ENCODE data around the gene HIVEP3. TPM values are rescaled to one million over a fixed set of nuclear protein-coding genes. Genes with fewer than 3 reads are reported as not detected.
A peak's percentile ranks its signal among the peaks of the same experiment; 100 is the strongest.

The HIVEP3 gene
- total RNA-seq, 4 donors from 2014 or later, result 4.6 to 8.3 (median 6.5) TPM

DNA sequence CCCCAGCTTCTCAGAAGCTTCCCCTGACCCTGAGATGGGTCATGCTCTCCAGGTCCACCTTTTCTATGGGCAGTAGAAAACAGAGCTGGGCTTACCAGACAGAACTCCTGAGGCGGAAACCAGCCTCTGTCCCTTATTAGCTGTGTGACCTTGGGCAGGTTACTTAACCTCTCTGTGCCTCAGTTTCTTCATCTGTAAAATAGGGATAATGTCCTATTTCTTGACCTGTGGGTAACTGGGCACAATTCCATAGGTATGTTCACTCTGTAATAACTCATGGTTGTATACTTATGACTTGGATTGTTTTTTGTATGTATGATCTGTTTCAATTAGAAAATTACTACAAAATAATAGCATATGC lies 377.1 kb downstream of the HIVEP3 start:
- DNase-seq, result no peak
- Histone ChIP-seq H3K27me3 (no peaks in the 10 kb centered on the region), H3K9me3 (no peaks in the 10 kb centered on the region), H3K27ac (no peak overlapping the region), H3K36me3 (no peaks in the 10 kb centered on the region), H3K4me3 (no peak overlapping the region), H3K4me1 (peaks cover 0 to 18% (median 2%) of the 10 kb centered on the region in 4 donors)
- TF ChIP-seq, protein P1, sequence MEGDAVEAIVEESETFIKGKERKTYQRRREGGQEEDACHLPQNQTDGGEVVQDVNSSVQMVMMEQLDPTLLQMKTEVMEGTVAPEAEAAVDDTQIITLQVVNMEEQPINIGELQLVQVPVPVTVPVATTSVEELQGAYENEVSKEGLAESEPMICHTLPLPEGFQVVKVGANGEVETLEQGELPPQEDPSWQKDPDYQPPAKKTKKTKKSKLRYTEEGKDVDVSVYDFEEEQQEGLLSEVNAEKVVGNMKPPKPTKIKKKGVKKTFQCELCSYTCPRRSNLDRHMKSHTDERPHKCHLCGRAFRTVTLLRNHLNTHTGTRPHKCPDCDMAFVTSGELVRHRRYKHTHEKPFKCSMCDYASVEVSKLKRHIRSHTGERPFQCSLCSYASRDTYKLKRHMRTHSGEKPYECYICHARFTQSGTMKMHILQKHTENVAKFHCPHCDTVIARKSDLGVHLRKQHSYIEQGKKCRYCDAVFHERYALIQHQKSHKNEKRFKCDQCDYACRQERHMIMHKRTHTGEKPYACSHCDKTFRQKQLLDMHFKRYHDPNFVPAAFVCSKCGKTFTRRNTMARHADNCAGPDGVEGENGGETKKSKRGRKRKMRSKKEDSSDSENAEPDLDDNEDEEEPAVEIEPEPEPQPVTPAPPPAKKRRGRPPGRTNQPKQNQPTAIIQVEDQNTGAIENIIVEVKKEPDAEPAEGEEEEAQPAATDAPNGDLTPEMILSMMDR (IDR thresholded peaks at IDR 0.05), result no peak
- no peak for TF ChIP-seq POLR2A (IDR thresholded peaks at IDR 0.05)

DNA sequence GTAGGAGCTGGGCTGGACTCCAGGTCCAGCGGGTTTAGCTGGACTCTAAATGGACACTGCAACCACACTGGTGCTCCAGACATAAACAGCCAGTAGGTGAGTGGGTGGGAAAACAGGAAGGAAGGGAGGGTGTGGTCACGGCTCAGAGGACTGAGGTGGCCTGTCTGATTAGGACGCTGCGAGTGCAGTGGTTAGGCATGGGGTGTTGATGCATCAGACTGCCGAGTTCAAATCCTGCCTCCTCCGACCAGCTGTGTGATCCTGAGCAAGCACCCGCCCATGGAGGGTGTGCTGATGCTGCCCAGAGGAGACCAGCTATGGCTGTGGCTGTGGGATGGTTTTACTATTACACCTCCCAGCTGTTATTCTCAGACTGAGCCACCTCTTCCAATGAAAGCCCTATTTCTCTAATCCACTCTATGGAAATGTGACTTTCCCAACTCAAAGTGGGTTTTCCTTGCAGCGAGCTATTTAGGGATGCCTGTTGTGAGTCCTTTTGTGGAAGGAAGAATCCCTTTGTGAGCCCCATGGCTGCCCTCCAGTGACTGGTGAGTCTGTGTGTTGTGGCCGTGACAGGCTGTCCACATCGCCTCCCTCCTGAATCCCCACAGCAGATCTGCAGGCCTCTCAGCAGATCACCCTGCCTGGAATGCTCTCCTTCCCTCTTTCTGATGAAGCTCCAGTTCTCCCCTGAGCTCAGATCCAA lies 377.7 kb downstream of the HIVEP3 start:
- Histone ChIP-seq H3K9me3 (no peaks in the 10 kb centered on the region), H3K27ac (no peak overlapping the region), H3K4me3 (no peak overlapping the region), H3K36me3 (no peaks in the 10 kb centered on the region), H3K4me1 (peaks cover 0 to 18% (median 2%) of the 10 kb centered on the region in 4 donors), H3K27me3 (no peaks in the 10 kb centered on the region)
- no peak for TF ChIP-seq POLR2A (IDR thresholded peaks at IDR 0.05)
- TF ChIP-seq, protein P1 (IDR thresholded peaks at IDR 0.05), result no peak
- DNase-seq, result peak in 1 of 3 donors; percentile 48

DNA sequence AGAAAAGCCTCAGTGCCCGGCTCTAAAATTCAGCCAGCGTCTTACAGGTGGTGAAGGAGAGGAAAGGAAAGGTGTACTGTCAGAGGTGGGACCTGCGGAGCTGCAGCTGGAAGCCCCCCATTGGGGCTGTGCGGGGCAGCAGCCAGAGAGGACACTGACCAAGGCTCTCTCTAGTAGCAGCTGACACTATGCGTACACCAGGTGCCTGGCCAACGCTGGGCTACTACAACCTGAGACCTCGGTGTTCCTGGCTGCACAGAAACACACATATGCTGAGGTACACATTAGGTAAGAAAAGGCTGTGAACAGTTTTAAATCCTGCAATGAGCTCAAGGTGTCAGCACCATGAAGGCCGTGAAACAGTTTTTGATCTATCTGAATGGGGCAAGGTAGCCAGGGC lies 378.7 kb downstream of the HIVEP3 start:
- DNase-seq, result no peak
- H3K4me3 ChIP-seq, result no peak overlapping the region
- TF ChIP-seq, protein P1 (IDR thresholded peaks at IDR 0.05), result no peak
- TF ChIP-seq POLR2A (IDR thresholded peaks at IDR 0.05), result no peak

GRCh38 chr1:41539418-41539805 lies 379.3 kb downstream of the HIVEP3 start:
- TF ChIP-seq POLR2A (IDR thresholded peaks at IDR 0.05), result no peak
- TF ChIP-seq, protein P1 (IDR thresholded peaks at IDR 0.05), result no peak
- peak in 1 of 3 donors; percentile 9 for DNase-seq
- no peaks in the 10 kb centered on the region for H3K36me3 ChIP-seq
- H3K27ac ChIP-seq, result no peak overlapping the region
- no peak overlapping the region for H3K4me3 ChIP-seq
- no peaks in the 10 kb centered on the region for H3K9me3 ChIP-seq
- H3K4me1 ChIP-seq, result peaks cover 0 to 18% (median 2%) of the 10 kb centered on the region in 4 donors
- H3K27me3 ChIP-seq, result no peaks in the 10 kb centered on the region

More for the DNA sequence above, 378.7 kb downstream of the HIVEP3 start:
- Histone ChIP-seq H3K9me3 (no peaks in the 10 kb centered on the region), H3K27ac (no peak overlapping the region), H3K27me3 (no peaks in the 10 kb centered on the region), H3K36me3 (no peaks in the 10 kb centered on the region), H3K4me1 (peaks cover 0 to 18% (median 2%) of the 10 kb centered on the region in 4 donors)

GRCh38 chr1:41538741-41539417 lies 379.8 kb downstream of the HIVEP3 start:
- Histone ChIP-seq H3K27me3 (no peaks in the 10 kb centered on the region), H3K9me3 (no peaks in the 10 kb centered on the region), H3K4me1 (peaks cover 0 to 18% (median 2%) of the 10 kb centered on the region in 4 donors), H3K36me3 (no peaks in the 10 kb centered on the region), H3K4me3 (no peak overlapping the region), H3K27ac (no peak overlapping the region)
- no peak for TF ChIP-seq POLR2A (IDR thresholded peaks at IDR 0.05)
- TF ChIP-seq, protein P1 (IDR thresholded peaks at IDR 0.05), result no peak
- peak in 2 of 3 donors; percentile 22 to 25 for DNase-seq
